Tibial nerve (tissue), 4 donors: ENCODE data around the gene ILDR2. TPM values are rescaled to one million over a fixed set of nuclear protein-coding genes. Genes with fewer than 3 reads are reported as not detected.

Experiments
- DNase-seq, 2 donors: peaks; one replicate each; pipeline ENCODE4 v3.0.0-alpha.2; 2019; ENCODE audit warnings: low spot score in 2 of 2
- H3K27ac ChIP-seq, 4 donors: fragments of 200-600 bp; sonication (generic) in 3 of 4; one replicate each; pipeline ENCODE4 v1.5.1; 2017 to 2019; ENCODE audit warnings: mild to moderate bottlenecking in 1 of 4
- H3K27me3 ChIP-seq, 2 donors: fragments of 200-600 bp; sonication (generic) in 1 of 2; one replicate each; pipeline versions ENCODE4 v1.5.1 to v1.6.0; 2017 to 2019
- H3K36me3 ChIP-seq, 3 donors: fragments of 200-600 bp; sonication (generic); one replicate each; pipeline ENCODE4 v1.5.1; 2018 to 2019
- H3K4me1 ChIP-seq, 4 donors: fragments of 200-600 bp; sonication (generic) in 3 of 4; one replicate each; pipeline ENCODE4 v1.5.1; 2017 to 2019
- H3K4me3 ChIP-seq, 4 donors: fragments of 200-600 bp; sonication (generic) in 3 of 4; one replicate each; pipeline ENCODE4 v1.5.1; 2017 to 2019; ENCODE audit warnings: mild to moderate bottlenecking in 1 of 4, moderate library complexity in 1 of 4
- H3K9me3 ChIP-seq, 4 donors: fragments of 200-600 bp; sonication (generic) in 3 of 4; one replicate each; pipeline ENCODE4 v1.5.1; 2017 to 2019
- EP300 ChIP-seq, 2 donors: sonication (generic); formaldehyde crosslinking; IDR thresholded peaks; one replicate each; pipeline ENCODE4 v1.6.1; 2017; ENCODE audit warnings: antibody characterized with exemption in 2 of 2, mild to moderate bottlenecking in 1 of 2
- POLR2A ChIP-seq, 2 donors: fragments of 450-650 bp; IDR thresholded peaks; one replicate each; pipeline ENCODE4 v1.6.1; 2017; ENCODE audit warnings: antibody characterized with exemption in 2 of 2, mild to moderate bottlenecking in 2 of 2, moderate library complexity in 2 of 2
- WGBS, 2 donors: methylation state at CpG; one replicate each; pipeline ENCODE4 v1.1.5; 2018; 5-methylcytosine and 5-hydroxymethylcytosine counted together
- total RNA-seq, 4 donors: library from RNA; depleted of rRNA; stranded (reverse); fragments of >200 nt; gene quantifications; one replicate each; pipeline ENCODE4 v1.1.0, GENCODE V29; 2016
- TF ChIP-seq, protein P1 (sequence below), 5 experiments: fragments of 200-600 bp in 3 of 5; fragments of 450-650 bp in 2 of 5; sonication (generic) in 3 of 5; IDR thresholded peaks; one replicate each; pipeline ENCODE4 v1.5.1; 2016 to 2019; ENCODE audit warnings: antibody characterized with exemption in 5 of 5, mild to moderate bottlenecking in 3 of 5, moderate library complexity in 2 of 5

The ILDR2 gene
- total RNA-seq, 4 donors from 2014 or later = 4.4 to 6.7 (median 5.7) TPM

DNA sequence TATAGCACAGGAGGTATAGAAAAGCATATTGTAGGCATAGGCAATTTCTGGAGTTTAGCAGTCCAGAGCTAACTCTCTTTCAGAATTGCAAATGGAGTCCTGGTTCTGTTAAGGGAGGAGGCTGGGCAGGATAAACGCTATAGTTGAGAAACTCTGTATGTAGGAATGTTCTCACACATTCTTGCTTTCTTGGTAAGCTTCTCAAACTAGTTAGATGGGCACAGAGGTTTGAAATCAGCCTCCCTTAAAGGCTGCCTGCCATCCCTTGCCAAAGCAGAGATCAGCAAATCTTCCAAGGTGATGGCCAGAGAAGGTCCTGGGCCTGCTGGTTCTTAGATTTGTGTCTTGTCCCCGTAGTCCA is 56.4 kb downstream of the ILDR2 start:
- TF ChIP-seq, protein P1, sequence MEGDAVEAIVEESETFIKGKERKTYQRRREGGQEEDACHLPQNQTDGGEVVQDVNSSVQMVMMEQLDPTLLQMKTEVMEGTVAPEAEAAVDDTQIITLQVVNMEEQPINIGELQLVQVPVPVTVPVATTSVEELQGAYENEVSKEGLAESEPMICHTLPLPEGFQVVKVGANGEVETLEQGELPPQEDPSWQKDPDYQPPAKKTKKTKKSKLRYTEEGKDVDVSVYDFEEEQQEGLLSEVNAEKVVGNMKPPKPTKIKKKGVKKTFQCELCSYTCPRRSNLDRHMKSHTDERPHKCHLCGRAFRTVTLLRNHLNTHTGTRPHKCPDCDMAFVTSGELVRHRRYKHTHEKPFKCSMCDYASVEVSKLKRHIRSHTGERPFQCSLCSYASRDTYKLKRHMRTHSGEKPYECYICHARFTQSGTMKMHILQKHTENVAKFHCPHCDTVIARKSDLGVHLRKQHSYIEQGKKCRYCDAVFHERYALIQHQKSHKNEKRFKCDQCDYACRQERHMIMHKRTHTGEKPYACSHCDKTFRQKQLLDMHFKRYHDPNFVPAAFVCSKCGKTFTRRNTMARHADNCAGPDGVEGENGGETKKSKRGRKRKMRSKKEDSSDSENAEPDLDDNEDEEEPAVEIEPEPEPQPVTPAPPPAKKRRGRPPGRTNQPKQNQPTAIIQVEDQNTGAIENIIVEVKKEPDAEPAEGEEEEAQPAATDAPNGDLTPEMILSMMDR (IDR thresholded peaks at IDR 0.05) = no peak
- TF ChIP-seq POLR2A (IDR thresholded peaks at IDR 0.05) (no peak), EP300 (IDR thresholded peaks at IDR 0.05) (no peak)
- no peak overlapping the region for H3K4me3 ChIP-seq
- WGBS, 2 donors = 78 to 88% methylated on average over 2 of the region's 2 CpGs
- H3K27me3 ChIP-seq = peaks cover 0 to 22% of the 10 kb centered on the region in 2 donors
- peaks cover 0 to 2% (median 0%) of the 10 kb centered on the region in 3 donors for H3K36me3 ChIP-seq
- H3K27ac ChIP-seq = no peak overlapping the region
- H3K4me1 ChIP-seq = peaks cover 0 to 12% (median 4%) of the 10 kb centered on the region in 4 donors
- no peaks in the 10 kb centered on the region for H3K9me3 ChIP-seq
- no peak for DNase-seq

DNA sequence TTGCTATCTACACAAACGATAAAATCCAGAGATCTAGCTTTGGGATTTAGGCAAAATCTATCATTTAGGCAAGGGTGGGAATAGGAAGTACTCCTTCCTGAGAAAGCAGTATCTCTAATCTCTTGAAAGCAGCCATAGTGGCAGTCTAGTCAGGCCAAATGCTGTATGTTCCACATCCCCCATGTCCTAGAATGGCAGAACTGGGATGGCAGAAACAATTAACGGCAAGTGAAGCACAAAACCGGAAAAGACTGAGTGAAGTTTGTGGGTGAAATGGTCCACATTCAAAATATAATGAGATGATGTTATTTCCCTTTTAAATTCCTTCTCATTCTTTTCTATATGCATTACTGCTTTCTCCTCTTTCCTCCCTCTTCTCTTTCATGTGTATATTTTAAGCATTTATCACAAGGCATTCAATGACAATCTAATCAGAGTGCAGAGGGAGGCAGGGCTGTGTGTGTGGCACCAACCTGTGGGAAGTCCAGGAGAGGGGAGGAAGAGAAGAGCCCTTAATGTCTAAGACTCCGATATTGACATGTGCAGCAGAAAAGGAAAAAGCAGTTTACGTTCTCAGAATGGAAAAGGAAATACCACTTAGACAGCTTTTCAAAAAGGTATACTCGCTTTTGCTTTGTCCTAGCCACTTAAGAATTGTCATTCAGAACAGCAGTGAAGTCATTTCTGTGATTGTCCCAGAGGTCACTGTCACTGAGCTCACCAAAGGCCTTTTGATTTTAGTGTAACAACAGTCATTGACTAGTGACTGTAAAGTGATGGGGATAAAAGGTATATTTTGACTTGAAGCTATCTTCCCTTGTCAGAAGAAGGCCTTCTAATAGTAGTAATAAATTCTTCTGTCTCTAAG is 57.0 kb downstream of the ILDR2 start:
- no peak for DNase-seq
- Histone ChIP-seq H3K27me3 (peaks cover 0 to 22% of the 10 kb centered on the region in 2 donors), H3K4me3 (no peak overlapping the region), H3K27ac (no peak overlapping the region), H3K9me3 (no peaks in the 10 kb centered on the region), H3K36me3 (peaks cover 0 to 2% (median 0%) of the 10 kb centered on the region in 3 donors), H3K4me1 (peaks cover 0 to 12% (median 4%) of the 10 kb centered on the region in 4 donors)
- TF ChIP-seq POLR2A (IDR thresholded peaks at IDR 0.05) (no peak), EP300 (IDR thresholded peaks at IDR 0.05) (no peak)
- TF ChIP-seq, protein P1 (IDR thresholded peaks at IDR 0.05) = no peak
- 91% methylated on average over 6 of the region's 6 CpGs for WGBS, 2 donors

DNA sequence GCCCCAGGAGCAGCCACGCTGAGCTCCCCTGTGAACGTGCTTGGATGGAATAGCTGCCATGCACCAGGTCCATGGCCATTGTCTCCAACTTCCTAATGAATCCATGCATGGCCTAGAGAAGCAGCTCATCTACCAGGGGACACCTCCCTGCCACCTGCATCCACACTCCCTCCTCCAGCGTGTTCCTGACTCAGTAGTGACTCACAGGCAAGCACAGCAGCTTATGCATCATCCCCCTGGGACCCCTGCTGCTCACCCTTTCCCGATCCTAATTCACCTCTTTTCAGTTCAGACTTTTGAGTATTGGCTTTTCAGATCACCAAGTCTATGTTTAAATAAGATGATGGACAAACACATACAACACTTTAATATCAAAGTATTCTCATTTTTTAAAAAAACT is 59.4 kb downstream of the ILDR2 start:
- WGBS, 2 donors = 87 to 89% methylated on average over 3 to 4 of the region's 4 CpGs
- Histone ChIP-seq H3K27me3 (peaks cover 0 to 12% of the 10 kb centered on the region in 2 donors), H3K27ac (no peak overlapping the region), H3K4me3 (no peak overlapping the region), H3K36me3 (no peaks in the 10 kb centered on the region), H3K4me1 (peaks cover 0 to 8% (median 3%) of the 10 kb centered on the region in 4 donors), H3K9me3 (peaks cover 0 to 8% (median 0%) of the 10 kb centered on the region in 4 donors)
- DNase-seq = no peak
- TF ChIP-seq, protein P1 (IDR thresholded peaks at IDR 0.05) = no peak
- TF ChIP-seq EP300 (IDR thresholded peaks at IDR 0.05) = no peak
- TF ChIP-seq POLR2A (IDR thresholded peaks at IDR 0.05) = no peak

DNA sequence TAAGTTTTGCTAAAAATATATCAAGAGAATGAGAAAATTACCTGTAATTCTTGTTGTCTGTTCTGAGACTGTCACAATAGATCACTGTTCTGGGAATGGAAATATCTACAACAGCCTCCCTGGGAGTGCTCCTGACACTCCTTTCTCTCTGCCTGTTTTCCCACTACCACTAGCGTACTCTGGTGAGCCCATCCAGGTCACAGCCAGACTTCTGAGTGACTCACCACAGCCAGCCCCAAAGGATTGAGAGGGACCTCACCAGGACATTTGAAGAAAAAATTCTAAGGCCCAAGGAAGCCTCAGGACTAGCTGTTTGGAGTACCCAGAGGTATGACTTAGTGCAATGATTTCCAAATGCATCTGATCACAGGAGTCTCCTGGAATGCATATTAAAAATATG is 60.3 kb downstream of the ILDR2 start:
- TF ChIP-seq EP300 (IDR thresholded peaks at IDR 0.05) = no peak
- no peak for TF ChIP-seq POLR2A (IDR thresholded peaks at IDR 0.05)
- TF ChIP-seq, protein P1 (IDR thresholded peaks at IDR 0.05) = no peak
- peaks cover 0 to 8% (median 0%) of the 10 kb centered on the region in 4 donors for H3K9me3 ChIP-seq
- no peak overlapping the region for H3K4me3 ChIP-seq
- H3K4me1 ChIP-seq = no peaks in the 10 kb centered on the region
- no peaks in the 10 kb centered on the region for H3K36me3 ChIP-seq
- WGBS, 2 donors = 90 to 91% methylated on average over 1 of the region's 1 CpG
- H3K27me3 ChIP-seq = peaks cover 0 to 6% of the 10 kb centered on the region in 2 donors
- H3K27ac ChIP-seq = no peak overlapping the region
- no peak for DNase-seq

DNA sequence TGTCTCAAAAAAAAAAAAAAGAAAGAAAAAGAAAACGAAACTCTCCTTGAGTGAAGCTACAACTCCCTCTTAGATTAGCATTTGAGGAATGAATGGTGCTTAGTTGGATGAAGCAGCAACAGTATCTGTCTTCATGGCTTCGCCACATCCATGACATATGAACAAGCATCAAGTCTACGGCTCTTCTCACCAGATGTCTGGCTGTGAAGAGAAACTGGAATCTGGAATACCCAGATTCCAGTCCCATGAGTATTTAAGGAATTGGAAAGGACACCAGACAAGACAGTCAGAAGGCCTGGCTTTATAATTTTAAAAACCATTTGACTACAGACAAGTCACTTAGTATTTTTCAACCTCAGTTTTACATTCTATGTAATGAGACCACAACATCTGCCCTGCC is 61.2 kb downstream of the ILDR2 start:
- TF ChIP-seq, protein P1 (IDR thresholded peaks at IDR 0.05) = no peak
- TF ChIP-seq POLR2A (IDR thresholded peaks at IDR 0.05) = no peak
- no peak for TF ChIP-seq EP300 (IDR thresholded peaks at IDR 0.05)
- no peak for DNase-seq
- H3K27me3 ChIP-seq = peaks cover 0 to 2% of the 10 kb centered on the region in 2 donors
- no peaks in the 10 kb centered on the region for H3K36me3 ChIP-seq
- no peaks in the 10 kb centered on the region for H3K4me1 ChIP-seq
- H3K4me3 ChIP-seq = no peak overlapping the region
- H3K27ac ChIP-seq = no peak overlapping the region
- H3K9me3 ChIP-seq = peaks cover 0 to 8% (median 0%) of the 10 kb centered on the region in 4 donors
- WGBS, 2 donors = 78 to 94% methylated on average over 3 of the region's 3 CpGs
